HL-60/S4 treated with retinoic acid at 250 ng/mL for 4 days and 3 days (cell line): ENCODE results near the gene NMBR.
"Not testable (repeated sequence)": the region's sequence is repeated elsewhere in the genome, so short reads cannot be mapped to it uniquely, and the experiment has no call there.

Source experiments
- in situ Hi-C: fragments of 300-500 bp; cut with MboI; formaldehyde crosslinking; loops from 2 replicates; pipeline ENCODE4 v1.7.0; 2022; ENCODE audit warnings: low sequenced_read_pairs

Gene NMBR

GRCh38 chr6:142155895-142156757 is 9.2 kb upstream of the NMBR start:
- in situ Hi-C loops = loop anchor here (25.0 kb wide), 1 partner anchor 231 kb away; no protein-coding TSS in a partner anchor

DNA sequence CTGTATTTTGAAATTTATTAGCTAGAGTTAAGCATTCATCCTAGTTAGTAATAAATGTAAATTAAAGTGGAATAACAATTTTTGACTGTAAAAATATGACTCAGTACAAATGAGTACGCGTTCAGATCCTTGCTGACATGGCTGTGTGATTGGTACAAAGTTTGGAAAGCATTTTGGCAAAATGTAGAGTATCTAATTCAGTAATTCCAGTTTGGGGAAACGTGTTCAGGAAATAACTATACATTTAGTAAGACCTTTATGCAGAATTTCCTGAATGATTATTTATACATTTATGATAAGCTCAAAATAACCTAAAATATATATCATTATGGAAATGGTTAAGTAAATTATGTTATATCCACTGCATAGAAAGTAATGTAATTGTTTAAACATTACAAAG is 8.2 kb upstream of the NMBR start:
- in situ Hi-C loops = loop anchor here (25.0 kb wide), 1 partner anchor 232 kb away; no protein-coding TSS in a partner anchor

GRCh38 chr6:142154336-142154735 is 7.4 kb upstream of the NMBR start:
- in situ Hi-C loops = loop anchor here (25.0 kb wide), 1 partner anchor 233 kb away; no protein-coding TSS in a partner anchor

DNA sequence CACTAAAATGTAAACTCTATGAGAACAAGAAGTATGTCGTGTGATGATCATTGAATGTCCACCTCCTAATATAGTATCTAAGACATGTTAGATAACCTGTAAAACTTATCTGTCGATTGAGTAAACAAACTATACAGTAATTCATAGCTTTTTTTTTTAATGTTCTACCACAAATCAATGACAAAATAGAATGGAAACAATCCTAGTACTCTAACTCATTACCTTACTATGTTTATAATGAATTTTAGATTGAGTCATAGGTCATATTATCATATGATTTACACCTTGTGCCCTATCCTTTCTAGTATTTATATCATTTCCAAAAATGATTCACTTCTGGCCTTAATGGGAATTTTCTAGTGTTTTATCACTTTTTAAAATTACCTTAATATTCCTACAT is 6.3 kb upstream of the NMBR start:
- in situ Hi-C loops = loop anchor here (25.0 kb wide), 1 partner anchor 234 kb away; no protein-coding TSS in a partner anchor

- in situ Hi-C loops = loop anchor here (25.0 kb wide), 1 partner anchor 235 kb away; no protein-coding TSS in a partner anchor
Observed at GRCh38 chr6:142152746-142153145, 5.8 kb upstream of the NMBR start.

GRCh38 chr6:142141531-142141930 is 5.4 kb downstream of the NMBR start:
- in situ Hi-C loops = not testable (repeated sequence)

DNA sequence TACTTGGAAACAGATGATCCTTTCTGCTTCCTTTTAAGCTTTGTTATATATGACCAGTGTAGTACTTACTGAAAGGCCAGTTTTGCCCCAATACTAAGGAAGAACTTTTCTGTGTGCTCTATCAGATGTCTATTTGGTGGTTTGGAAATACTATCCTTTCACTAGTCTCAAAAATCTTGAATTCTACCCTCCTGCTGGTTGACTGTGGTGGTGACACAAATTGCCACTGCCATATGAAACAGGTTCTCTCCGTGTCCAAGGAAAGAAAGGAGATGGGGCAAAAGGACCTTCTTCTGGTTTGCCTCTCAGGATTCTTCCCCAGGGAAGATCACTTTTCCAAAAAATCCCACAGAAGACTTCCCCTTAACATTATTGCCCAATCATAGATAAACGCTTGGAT is 8.0 kb downstream of the NMBR start:
- in situ Hi-C loops = no loop called here

- in situ Hi-C loops = no loop called here
Observed at GRCh38 chr6:142132625-142133024, 14.3 kb downstream of the NMBR start, which contains the start of gene GJE1. Gene GJE1 (plus strand): TSS chr6:142132925. CDS start chr6:142133159, 234 bp downstream.

GRCh38 chr6:142130814-142131213 is 16.1 kb downstream of the NMBR start:
- in situ Hi-C loops = no loop called here

DNA sequence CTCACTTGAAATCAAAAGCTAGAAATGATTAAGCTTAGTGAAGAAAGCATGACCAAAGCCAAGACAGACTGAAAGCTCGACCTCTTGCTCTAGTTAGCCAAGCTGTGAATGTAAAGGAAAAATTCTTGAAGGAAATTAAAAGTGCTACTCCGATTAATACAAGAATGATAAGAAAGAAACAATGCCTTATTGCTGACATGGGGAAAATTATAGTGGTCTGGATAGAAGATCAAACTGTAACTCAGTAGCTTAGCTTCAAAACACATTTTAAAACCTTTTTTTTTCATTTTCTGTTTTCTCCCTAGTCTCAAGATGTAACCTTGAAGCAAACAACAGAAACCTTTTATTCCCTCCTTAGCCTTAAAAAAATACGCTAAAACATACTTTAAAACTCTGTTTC is 25.6 kb downstream of the NMBR start:
- in situ Hi-C loops = no loop called here

DNA sequence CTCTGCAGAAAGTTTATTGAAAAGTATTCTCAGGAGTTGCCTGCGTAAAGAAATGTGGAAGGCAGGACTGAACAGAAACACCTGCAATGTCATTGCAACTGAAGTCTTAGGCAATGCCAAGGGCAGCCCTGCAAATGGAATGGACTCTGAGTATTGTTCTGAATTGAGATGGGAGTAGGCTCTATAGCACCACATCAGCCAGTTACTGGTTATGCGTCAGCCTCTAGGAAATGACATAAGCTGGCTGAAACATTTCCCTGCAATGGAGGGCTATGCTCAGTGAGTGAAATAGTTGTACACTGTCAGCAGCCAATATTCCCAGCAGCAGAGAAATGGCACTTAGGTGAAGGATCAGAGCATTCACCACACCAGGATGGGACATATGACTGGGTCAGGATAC is 28.0 kb downstream of the NMBR start:
- in situ Hi-C loops = no loop called here

DNA sequence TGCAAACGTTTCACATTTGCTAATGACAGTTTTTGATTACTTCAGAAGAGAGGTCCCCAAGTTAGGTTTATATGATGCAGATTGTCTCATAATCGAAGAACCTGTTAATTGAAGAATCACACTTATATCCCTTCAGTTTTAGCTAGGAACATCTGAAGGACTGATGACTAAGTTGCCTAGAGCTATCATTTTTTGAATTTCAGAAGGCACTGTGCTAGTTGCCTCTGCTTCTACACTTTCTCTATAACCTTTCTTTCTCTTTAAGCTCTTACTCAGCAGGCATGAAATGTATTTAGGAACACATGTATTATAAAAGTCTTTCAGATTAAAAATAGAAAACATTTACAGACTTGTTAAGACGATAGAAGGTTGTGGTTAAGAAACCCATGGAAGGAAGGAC is 28.6 kb downstream of the NMBR start:
- in situ Hi-C loops = no loop called here

GRCh38 chr6:142117366-142117765 is 29.6 kb downstream of the NMBR start:
- in situ Hi-C loops = no loop called here

DNA sequence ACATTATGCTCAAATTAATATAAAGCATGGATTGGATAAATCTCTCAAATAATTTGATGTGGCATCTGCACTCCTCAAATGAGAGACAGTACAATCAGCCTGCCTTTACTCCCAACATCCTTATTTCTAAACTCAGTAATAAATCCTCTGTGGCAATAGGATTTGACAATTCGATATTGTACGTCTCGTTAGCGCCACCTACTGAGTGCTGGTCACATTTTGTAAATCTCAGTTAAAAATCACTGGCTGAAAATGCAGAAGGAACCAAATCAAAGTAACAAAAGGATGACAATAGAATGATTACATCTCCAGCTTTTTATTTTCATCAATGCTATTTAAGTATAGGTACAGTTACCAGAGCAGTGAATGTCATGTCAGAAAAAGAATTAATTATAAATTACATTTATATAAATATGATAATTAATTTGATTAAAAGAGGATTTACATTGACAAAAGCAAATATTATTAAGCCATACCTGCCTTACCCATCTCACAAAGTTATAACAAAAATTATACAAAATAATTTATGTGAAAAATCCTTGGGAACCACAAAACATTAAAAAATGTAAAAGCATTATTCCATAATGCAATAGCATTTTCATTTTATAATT is 34.4 kb downstream of the NMBR start:
- in situ Hi-C loops = no loop called here

GRCh38 chr6:142110820-142111219 is 36.1 kb downstream of the NMBR start:
- in situ Hi-C loops = not testable (repeated sequence)

DNA sequence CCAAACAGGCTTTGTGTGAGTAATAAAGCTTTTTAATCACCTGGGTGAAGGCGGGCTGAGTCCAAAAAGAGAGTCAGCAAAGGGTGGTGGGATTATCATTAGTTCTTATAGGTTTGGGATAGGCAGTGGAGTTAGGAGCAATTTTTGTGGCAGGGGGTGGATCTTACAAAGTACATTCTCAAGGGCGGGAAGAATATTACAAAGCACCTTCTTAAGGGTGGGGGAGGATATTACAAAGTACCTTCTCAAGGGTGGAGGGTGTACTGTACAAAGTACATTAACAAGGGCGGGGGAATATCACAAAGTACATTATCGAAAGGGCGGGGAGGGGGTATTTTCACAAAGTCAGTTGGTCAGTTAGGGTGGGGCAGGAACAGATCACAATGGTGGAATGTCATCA is 42.1 kb downstream of the NMBR start:
- in situ Hi-C loops = not testable (repeated sequence)

DNA sequence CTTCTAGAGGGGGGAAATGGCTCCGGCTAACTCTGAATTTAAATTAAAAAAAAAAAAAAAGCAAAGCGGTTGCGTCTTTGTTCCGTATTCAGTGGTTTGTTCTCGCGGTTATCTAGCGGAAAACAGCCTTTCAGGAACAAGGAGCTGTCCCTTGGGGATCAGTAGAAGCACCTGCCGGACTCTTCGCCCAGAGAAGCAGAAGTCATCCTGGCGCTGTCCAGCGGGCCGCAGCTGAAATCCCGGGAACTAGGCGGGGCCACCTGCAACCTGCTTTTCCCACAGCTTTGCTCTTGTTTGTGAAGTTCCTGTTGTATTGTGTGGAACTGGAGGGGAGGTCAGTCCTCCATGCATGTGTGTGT is 58.1 kb downstream of the NMBR start:
- in situ Hi-C loops = no loop called here

- in situ Hi-C loops = no loop called here
Observed at GRCh38 chr6:142087950-142088857, 58.7 kb downstream of the NMBR start.

- in situ Hi-C loops = no loop called here
Observed at GRCh38 chr6:142079130-142079529, 67.8 kb downstream of the NMBR start.

DNA sequence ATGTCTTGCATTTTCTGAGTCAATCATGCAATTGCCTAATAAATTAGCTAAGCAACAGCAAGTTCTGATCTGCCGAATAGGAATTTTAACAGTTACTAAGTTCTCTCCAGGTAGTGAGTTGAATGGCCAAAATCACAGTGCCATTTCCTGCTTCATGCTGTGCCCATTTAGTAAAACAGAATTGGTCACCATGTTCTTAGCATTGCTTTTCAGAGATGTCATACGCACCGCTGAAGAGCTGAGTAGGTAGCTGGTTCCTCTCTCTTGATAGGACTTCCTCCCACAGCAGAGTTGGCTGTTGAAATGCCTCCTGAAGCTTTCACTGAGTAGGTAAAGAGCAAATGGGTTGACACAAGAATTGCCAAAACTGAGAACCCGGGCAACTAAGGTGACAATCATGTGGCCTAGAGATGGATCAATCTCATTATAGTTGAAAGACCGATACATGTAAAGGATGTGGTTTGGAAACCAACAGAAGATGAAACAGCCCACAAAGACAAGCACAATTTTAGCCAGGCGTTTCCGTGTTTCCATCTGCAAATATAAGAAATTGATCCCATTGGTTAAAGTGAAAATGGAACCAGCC is 71.3 kb downstream of the NMBR start:
- in situ Hi-C loops = no loop called here

GRCh38 chr6:142074516-142074915 is 72.4 kb downstream of the NMBR start:
- in situ Hi-C loops = no loop called here
